Stomach (tissue), 4 donors: Measurements from ENCODE around the gene RASGRP2.

ENCODE experiments used
- CTCF ChIP-seq, 7 experiments: fragments of 450-650 bp in 4 of 7; fragments of 200-600 bp in 3 of 7; sonication (generic) in 3 of 7; IDR thresholded peaks; one replicate each; pipeline ENCODE4 v1.5.1; 2016 to 2019; ENCODE audit warnings: antibody characterized with exemption in 7 of 7, control low read depth in 2 of 7, mild to moderate bottlenecking in 1 of 7
- EP300 ChIP-seq: sonication (generic); formaldehyde crosslinking; IDR thresholded peaks from one replicate; pipeline ENCODE4 v1.6.1; 2017; ENCODE audit warnings: antibody characterized with exemption
- POLR2A ChIP-seq, 4 donors: fragments of 450-650 bp; IDR thresholded peaks; one replicate each; pipeline ENCODE4 v1.6.1; 2016; ENCODE audit warnings: antibody characterized with exemption in 4 of 4, control low read depth in 2 of 4, mild to moderate bottlenecking in 1 of 4, moderate library complexity in 1 of 4
- POLR2AphosphoS5 ChIP-seq, 3 donors: sonication (generic); formaldehyde crosslinking; IDR thresholded peaks; one replicate each; pipeline ENCODE4 v1.6.1; 2016; ENCODE audit warnings: antibody characterized with exemption in 3 of 3

- TF ChIP-seq POLR2A (IDR thresholded peaks at IDR 0.05) (no peak), CTCF (IDR thresholded peaks at IDR 0.05) (peak in 5 of 7 experiments; percentile 79 to 92 (median 81)), EP300 (no peak), POLR2AphosphoS5 (IDR thresholded peaks at IDR 0.05) (peak in 1 of 3 donors; percentile 13)
These were observed 55.4 kb downstream of the RASGRP2 start for GRCh38 chr11:64688534-64688982.
